ENCODE results near the gene SHISA7. TPM values are rescaled to one million over a fixed set of nuclear protein-coding genes. Genes with fewer than 3 reads are reported as not detected.

Gene SHISA7
- total RNA-seq, 3 donors from 2014 or later (not counting 1 experiment from before 2014, with no cell fraction given), result not detected

- Histone ChIP-seq H3K27me3 (ENCODE audit: control insufficient read depth, insufficient read depth, low read length) (no peaks in the 10 kb centered on the region), H3K9me3 (ENCODE audit: control insufficient read depth, insufficient read depth, low read length) (no peaks in the 10 kb centered on the region), H3K4me3 (ENCODE audit: low read length) (peak overlapping the region; percentile 54), H3K36me3 (ENCODE audit: control insufficient read depth, insufficient read depth, low read length) (peaks cover 5% of the 10 kb centered on the region), H3K27ac (ENCODE audit: low read length) (peak overlapping the region; percentile 42), H3K4me1 (ENCODE audit: control insufficient read depth, insufficient read depth, low read length) (peaks cover 23% of the 10 kb centered on the region)
- TF ChIP-seq, protein P1, sequence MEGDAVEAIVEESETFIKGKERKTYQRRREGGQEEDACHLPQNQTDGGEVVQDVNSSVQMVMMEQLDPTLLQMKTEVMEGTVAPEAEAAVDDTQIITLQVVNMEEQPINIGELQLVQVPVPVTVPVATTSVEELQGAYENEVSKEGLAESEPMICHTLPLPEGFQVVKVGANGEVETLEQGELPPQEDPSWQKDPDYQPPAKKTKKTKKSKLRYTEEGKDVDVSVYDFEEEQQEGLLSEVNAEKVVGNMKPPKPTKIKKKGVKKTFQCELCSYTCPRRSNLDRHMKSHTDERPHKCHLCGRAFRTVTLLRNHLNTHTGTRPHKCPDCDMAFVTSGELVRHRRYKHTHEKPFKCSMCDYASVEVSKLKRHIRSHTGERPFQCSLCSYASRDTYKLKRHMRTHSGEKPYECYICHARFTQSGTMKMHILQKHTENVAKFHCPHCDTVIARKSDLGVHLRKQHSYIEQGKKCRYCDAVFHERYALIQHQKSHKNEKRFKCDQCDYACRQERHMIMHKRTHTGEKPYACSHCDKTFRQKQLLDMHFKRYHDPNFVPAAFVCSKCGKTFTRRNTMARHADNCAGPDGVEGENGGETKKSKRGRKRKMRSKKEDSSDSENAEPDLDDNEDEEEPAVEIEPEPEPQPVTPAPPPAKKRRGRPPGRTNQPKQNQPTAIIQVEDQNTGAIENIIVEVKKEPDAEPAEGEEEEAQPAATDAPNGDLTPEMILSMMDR (IDR thresholded peaks at IDR 0.05), result no peak
- Mint-ChIP-seq H3K9me3 (no peaks in the 10 kb centered on the region), H3K36me3 (no peaks in the 10 kb centered on the region), H3K4me1 (peaks cover 0 to 7% of the 10 kb centered on the region in 2 donors), H3K4me3 (peak overlapping the region; percentile 77), H3K27ac (peak overlapping the region; percentile 54 to 85), H3K27me3 (ENCODE audit: low read depth in 2 of 2) (peaks cover 0 to 2% of the 10 kb centered on the region in 2 donors)
- 29% methylated on average over 18 of the region's 18 CpGs for WGBS (ENCODE audit: insufficient coverage)
- intact Hi-C loops (cut with micrococcal nuclease), result no loop called here
- ATAC-seq (peak in 2 of 3 donors; percentile 14 to 22), DNase-seq (peak in 1 of 2 donors; percentile 44)
Observed at GRCh38 chr19:55485439-55486011, 42.4 kb upstream of the SHISA7 start.

DNA sequence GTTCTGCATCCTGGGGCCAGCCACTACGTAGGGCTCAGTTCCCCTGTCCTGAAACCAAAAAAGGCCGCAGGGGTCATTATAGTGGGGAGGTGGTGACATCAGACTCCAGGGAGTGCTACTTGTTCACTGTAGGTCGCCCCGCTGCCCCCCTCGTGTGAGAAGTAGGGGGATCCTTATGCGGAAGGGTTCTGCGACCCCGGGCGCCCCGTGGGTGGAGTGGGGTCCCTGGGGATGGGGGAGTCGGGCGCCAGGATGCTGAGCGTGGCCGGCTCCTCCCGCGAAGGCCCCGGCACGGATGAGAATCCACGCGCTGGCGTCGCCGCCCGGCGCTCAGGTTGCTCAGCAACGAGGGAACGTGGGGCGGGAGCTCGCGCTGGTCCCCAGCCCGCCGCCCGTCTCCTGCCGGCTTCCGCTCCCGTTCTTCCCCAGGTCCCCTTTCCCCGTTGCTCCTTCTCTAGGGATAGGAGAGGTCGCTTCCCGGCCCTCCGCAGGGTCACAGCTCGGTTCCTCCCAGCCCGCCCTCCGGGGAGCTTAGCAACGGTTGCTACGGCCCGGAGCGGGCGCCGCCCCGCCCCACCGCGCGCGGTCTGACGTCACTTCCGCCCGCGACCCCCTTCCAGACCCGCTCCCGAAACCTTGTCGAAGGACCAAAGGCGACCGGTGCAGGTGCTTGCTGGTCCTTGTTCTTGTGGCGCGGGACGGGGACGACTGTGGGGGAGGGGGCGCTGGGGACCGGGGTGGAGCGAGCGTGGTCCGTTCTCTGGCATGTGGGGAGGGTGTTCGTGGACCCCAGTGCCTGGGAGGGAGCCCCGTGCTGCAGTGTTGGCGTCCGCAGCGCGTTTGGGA lies 41.7 kb upstream of the SHISA7 start, which contains the start of gene NAT14:
Gene NAT14 (plus strand): TSS at position 596 of the 846 bp plus-strand sequence. CDS start 521 bp downstream, outside the sequence.
- TF ChIP-seq, protein P1 (IDR thresholded peaks at IDR 0.05), result no peak
- peak within 1 kb of the TSS; percentile 54 to 85 for H3K27ac Mint-ChIP-seq
- peaks cover 5% of the 10 kb centered on the region for H3K36me3 ChIP-seq (ENCODE audit: control insufficient read depth, insufficient read depth, low read length)
- H3K4me3 Mint-ChIP-seq, result peak within 1 kb of the TSS; percentile 77
- H3K27me3 ChIP-seq (ENCODE audit: control insufficient read depth, insufficient read depth, low read length), result no peaks in the 10 kb centered on the region
- H3K4me1 Mint-ChIP-seq, result peaks cover 3 to 10% of the 10 kb centered on the region in 2 donors
- H3K27me3 Mint-ChIP-seq (ENCODE audit: low read depth in 2 of 2), result peaks cover 0 to 2% of the 10 kb centered on the region in 2 donors
- intact Hi-C loops (cut with micrococcal nuclease), result no loop called here
- peak within 1 kb of the TSS; percentile 42 for H3K27ac ChIP-seq (ENCODE audit: low read length)
- WGBS (ENCODE audit: insufficient coverage), result 2% methylated on average over 78 of the region's 78 CpGs
- H3K4me1 ChIP-seq (ENCODE audit: control insufficient read depth, insufficient read depth, low read length), result peaks cover 23% of the 10 kb centered on the region
- no peaks in the 10 kb centered on the region for H3K36me3 Mint-ChIP-seq
- H3K4me3 ChIP-seq (ENCODE audit: low read length), result peak within 1 kb of the TSS; percentile 54
- no peaks in the 10 kb centered on the region for H3K9me3 ChIP-seq (ENCODE audit: control insufficient read depth, insufficient read depth, low read length)
- ATAC-seq (peak; percentile 53 to 76 (median 71)), DNase-seq (peak; percentile 64 to 81)
- H3K9me3 Mint-ChIP-seq, result no peaks in the 10 kb centered on the region

- peaks cover 11 to 19% of the 10 kb centered on the region in 2 donors for H3K4me1 Mint-ChIP-seq
- 89% methylated on average over 46 of the region's 46 CpGs for WGBS (ENCODE audit: insufficient coverage)
- H3K27ac Mint-ChIP-seq, result peak overlapping the region in 1 of 2 donors; percentile 85
Observed at GRCh38 chr19:55483706-55484592, 40.8 kb upstream of the SHISA7 start.

More at GRCh38 chr19:55483706-55484592, 40.8 kb upstream of the SHISA7 start:
- ATAC-seq (no peak), DNase-seq (no peak)
- H3K4me3 Mint-ChIP-seq, result peak overlapping the region; percentile 57
- H3K9me3 Mint-ChIP-seq, result no peaks in the 10 kb centered on the region
- intact Hi-C loops (cut with micrococcal nuclease), result no loop called here
- TF ChIP-seq, protein P1 (IDR thresholded peaks at IDR 0.05), result no peak
- no peaks in the 10 kb centered on the region for H3K27me3 ChIP-seq (ENCODE audit: control insufficient read depth, insufficient read depth, low read length)
- peak overlapping the region; percentile 54 for H3K4me3 ChIP-seq (ENCODE audit: low read length)
- no peaks in the 10 kb centered on the region for H3K36me3 Mint-ChIP-seq
- peaks cover 0 to 2% of the 10 kb centered on the region in 2 donors for H3K27me3 Mint-ChIP-seq (ENCODE audit: low read depth in 2 of 2)
- H3K9me3 ChIP-seq (ENCODE audit: control insufficient read depth, insufficient read depth, low read length), result no peaks in the 10 kb centered on the region
- H3K27ac ChIP-seq (ENCODE audit: low read length), result no peak overlapping the region
- peaks cover 5% of the 10 kb centered on the region for H3K36me3 ChIP-seq (ENCODE audit: control insufficient read depth, insufficient read depth, low read length)
- H3K4me1 ChIP-seq (ENCODE audit: control insufficient read depth, insufficient read depth, low read length), result peaks cover 23% of the 10 kb centered on the region

Measured in natural killer cell (primary cell).